Liver (tissue), 3 donors: ENCODE results near the gene ATP2B1.

Source experiments
- ATF3 ChIP-seq: IDR thresholded peaks from 2 replicates; pipeline ENCODE4 v1.6.1; 2016; ENCODE audit warnings: antibody characterized with exemption
- CTCF ChIP-seq: fragments of 150-350 bp; IDR thresholded peaks from 2 replicates; pipeline ENCODE4 v1.5.1; 2017; ENCODE audit warnings: improper control_type of control experiment, low read depth, low read length; ENCODE audit not compliant: missing input control
- GABPA ChIP-seq, 2 donors: IDR thresholded peaks in 1 of 2; conservative IDR thresholded peaks in 1 of 2; 2 replicates each; pipeline ENCODE4 v1.6.1; 2016; ENCODE audit warnings: antibody characterized with exemption in 2 of 2, mild to moderate bottlenecking in 1 of 2, moderate library complexity in 1 of 2
- JUND ChIP-seq, 2 donors: IDR thresholded peaks; 2 replicates each; pipeline ENCODE4 v1.6.1; 2016; ENCODE audit warnings: antibody characterized with exemption in 2 of 2
- MAX ChIP-seq: IDR thresholded peaks from 2 replicates; pipeline ENCODE4 v1.6.1; 2016; ENCODE audit warnings: antibody characterized with exemption
- RAD21 ChIP-seq, 2 donors: IDR thresholded peaks; 2 replicates each; pipeline ENCODE4 v1.6.1; 2016; ENCODE audit warnings: antibody characterized with exemption in 2 of 2, mild to moderate bottlenecking in 2 of 2
- REST ChIP-seq: IDR thresholded peaks from 2 replicates; pipeline ENCODE4 v1.6.1; 2016; ENCODE audit warnings: antibody characterized with exemption, mild to moderate bottlenecking
- TAF1 ChIP-seq: conservative IDR thresholded peaks from 2 replicates; pipeline ENCODE4 v1.6.1; 2016; ENCODE audit warnings: antibody characterized with exemption, mild to moderate bottlenecking
- YY1 ChIP-seq: IDR thresholded peaks from 2 replicates; pipeline ENCODE4 v1.6.1; 2016; ENCODE audit warnings: antibody characterized with exemption, mild to moderate bottlenecking
- donor health status: healthy.
- donor health status: healthy.

- TF ChIP-seq TAF1 = no peak
- TF ChIP-seq CTCF = no peak
- TF ChIP-seq YY1 = no peak
- no peak for TF ChIP-seq REST
- TF ChIP-seq ATF3 = no peak
- TF ChIP-seq MAX = no peak
- TF ChIP-seq RAD21 (IDR thresholded peaks at IDR 0.05) = no peak
- TF ChIP-seq GABPA (IDR thresholded peaks at IDR 0.05 in 1 of 2, conservative IDR thresholded peaks at IDR 0.05 in 1 of 2) = no peak
- TF ChIP-seq JUND (IDR thresholded peaks at IDR 0.05) = no peak
Observed at GRCh38 chr12:89748791-89749190, 40.2 kb upstream of the ATP2B1 start.
